ENCODE results near the gene TIMMDC1. TPM values are rescaled to one million over a fixed set of nuclear protein-coding genes. Genes with fewer than 3 reads are reported as not detected.
"Not testable (repeated sequence)": the region's sequence is repeated elsewhere in the genome, so short reads cannot be mapped to it uniquely, and the experiment has no call there.

Gene TIMMDC1
- total RNA-seq, 1 donor from 2014 or later, result 114 TPM

DNA sequence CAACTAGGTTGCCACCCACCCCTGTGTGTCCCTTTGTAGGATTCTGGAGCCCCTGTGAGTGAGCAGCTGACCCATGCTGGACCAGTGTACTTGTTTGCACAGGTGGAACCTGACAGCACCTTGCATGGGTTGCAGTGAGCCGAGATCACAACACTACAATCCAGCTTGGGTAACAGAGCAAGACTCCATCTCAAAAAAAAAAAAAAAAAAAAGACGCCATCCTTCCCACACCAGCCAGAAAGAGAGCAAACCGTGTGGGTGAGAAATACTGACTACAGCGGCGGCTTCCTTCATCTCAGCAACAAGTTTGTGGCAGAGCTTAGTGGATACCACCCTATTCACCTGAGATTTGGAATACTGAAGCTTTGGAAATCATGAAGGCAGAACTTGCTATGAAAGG lies 61.8 kb downstream of the TIMMDC1 start:
- H3K27me3 Mint-ChIP-seq, result peaks cover 4% of the 10 kb centered on the region

DNA sequence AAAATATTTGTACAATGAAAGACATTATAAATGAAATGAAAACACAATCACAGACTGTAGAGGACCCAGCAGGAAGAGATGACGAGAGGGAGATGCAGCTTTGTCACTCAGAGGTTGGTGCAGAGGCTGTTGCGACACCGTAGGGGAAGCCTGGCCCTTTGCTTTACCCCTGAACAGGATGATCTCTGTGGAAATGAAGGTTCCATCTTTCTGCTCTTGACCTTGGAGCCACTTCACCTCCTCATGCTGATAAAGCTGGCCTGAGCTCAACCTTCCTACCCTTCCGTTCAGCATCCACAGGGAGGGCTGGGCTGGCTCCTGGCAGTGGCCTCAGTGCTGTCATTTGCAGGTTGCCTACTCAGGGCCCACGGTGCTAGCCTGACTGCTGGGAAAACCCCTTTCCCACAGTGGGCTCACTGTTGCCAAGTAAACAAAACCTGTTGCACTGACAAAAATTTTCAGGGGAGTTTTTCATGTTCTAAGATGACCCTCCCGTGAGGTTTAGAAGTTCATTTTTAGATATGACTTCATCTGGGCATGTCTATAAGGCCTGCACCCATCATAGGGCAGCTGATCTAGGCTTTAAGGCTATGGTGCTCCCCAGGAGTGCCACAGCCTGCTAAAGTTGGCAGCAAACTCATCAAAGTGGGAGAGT lies 64.1 kb downstream of the TIMMDC1 start:
- DNase-seq (ENCODE audit: extremely low spot score, unreplicated experiment), result no peak
- TF ChIP-seq, protein P1, sequence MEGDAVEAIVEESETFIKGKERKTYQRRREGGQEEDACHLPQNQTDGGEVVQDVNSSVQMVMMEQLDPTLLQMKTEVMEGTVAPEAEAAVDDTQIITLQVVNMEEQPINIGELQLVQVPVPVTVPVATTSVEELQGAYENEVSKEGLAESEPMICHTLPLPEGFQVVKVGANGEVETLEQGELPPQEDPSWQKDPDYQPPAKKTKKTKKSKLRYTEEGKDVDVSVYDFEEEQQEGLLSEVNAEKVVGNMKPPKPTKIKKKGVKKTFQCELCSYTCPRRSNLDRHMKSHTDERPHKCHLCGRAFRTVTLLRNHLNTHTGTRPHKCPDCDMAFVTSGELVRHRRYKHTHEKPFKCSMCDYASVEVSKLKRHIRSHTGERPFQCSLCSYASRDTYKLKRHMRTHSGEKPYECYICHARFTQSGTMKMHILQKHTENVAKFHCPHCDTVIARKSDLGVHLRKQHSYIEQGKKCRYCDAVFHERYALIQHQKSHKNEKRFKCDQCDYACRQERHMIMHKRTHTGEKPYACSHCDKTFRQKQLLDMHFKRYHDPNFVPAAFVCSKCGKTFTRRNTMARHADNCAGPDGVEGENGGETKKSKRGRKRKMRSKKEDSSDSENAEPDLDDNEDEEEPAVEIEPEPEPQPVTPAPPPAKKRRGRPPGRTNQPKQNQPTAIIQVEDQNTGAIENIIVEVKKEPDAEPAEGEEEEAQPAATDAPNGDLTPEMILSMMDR (conservative IDR thresholded peaks at IDR 0.05), result no peak
- H3K4me3 Mint-ChIP-seq, result no peak overlapping the region
- H3K27ac Mint-ChIP-seq, result no peak overlapping the region
- peaks cover 4% of the 10 kb centered on the region for H3K27me3 Mint-ChIP-seq
- no peaks in the 10 kb centered on the region for H3K4me1 Mint-ChIP-seq (ENCODE audit: unreplicated experiment)
- H3K36me3 Mint-ChIP-seq, result no peaks in the 10 kb centered on the region
- H3K9me3 Mint-ChIP-seq, result no peaks in the 10 kb centered on the region

More for the DNA sequence above, 61.8 kb downstream of the TIMMDC1 start:
- Mint-ChIP-seq H3K36me3 (no peaks in the 10 kb centered on the region), H3K4me3 (no peak overlapping the region), H3K9me3 (no peaks in the 10 kb centered on the region), H3K27ac (no peak overlapping the region), H3K4me1 (ENCODE audit: unreplicated experiment) (no peaks in the 10 kb centered on the region)
- TF ChIP-seq, protein P1 (conservative IDR thresholded peaks at IDR 0.05), result no peak
- DNase-seq (ENCODE audit: extremely low spot score, unreplicated experiment), result no peak

DNA sequence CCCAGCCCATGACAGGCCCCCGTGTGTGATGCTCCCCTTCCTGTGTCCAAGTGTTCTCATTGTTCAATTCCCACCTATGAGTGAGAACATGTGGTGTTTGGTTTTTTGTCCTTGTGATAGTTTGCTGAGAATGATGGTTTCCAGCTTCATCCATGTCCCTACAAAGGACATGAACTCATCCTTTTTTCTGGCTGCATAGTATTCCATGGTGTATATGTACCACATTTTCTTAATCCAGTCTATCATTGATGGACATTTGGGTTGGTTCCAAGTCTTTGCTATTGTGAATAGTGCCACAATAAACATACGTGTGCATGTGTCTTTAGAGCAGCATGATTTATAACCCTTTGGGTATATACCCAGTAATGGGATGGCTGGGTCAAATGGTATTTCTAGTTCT lies 65.0 kb downstream of the TIMMDC1 start:
- H3K36me3 Mint-ChIP-seq; H3K4me1 Mint-ChIP-seq (ENCODE audit: unreplicated experiment); H3K27ac Mint-ChIP-seq; H3K27me3 Mint-ChIP-seq; H3K4me3 Mint-ChIP-seq; H3K9me3 Mint-ChIP-seq; DNase-seq (ENCODE audit: extremely low spot score, unreplicated experiment): not testable (repeated sequence)

DNA sequence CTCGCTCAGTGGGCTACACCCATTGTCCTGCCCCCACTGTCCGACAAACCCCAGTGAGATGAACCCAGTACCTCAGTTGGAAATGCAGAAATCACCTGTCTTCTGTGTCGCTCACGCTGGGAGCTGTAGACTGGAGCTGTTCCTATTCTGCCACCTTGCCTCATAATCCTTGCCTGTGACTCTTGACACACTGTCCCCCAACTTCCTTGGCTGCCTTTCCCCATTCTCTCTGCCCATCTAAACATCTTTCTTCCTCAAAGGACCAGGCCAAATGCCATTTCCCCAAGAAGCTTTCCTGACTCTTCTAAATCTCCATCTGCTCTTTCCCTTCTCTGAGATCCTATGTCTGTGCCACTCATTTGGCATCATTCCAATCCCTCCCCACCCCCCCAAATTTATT lies 70.8 kb downstream of the TIMMDC1 start:
- DNase-seq (ENCODE audit: extremely low spot score, unreplicated experiment), result no peak
- H3K9me3 Mint-ChIP-seq, result no peaks in the 10 kb centered on the region
- no peaks in the 10 kb centered on the region for H3K36me3 Mint-ChIP-seq
- H3K4me3 Mint-ChIP-seq, result no peak overlapping the region
- H3K27ac Mint-ChIP-seq, result no peak overlapping the region
- no peaks in the 10 kb centered on the region for H3K4me1 Mint-ChIP-seq (ENCODE audit: unreplicated experiment)
- TF ChIP-seq, protein P1 (conservative IDR thresholded peaks at IDR 0.05), result no peak
- peaks cover 5% of the 10 kb centered on the region for H3K27me3 Mint-ChIP-seq

DNA sequence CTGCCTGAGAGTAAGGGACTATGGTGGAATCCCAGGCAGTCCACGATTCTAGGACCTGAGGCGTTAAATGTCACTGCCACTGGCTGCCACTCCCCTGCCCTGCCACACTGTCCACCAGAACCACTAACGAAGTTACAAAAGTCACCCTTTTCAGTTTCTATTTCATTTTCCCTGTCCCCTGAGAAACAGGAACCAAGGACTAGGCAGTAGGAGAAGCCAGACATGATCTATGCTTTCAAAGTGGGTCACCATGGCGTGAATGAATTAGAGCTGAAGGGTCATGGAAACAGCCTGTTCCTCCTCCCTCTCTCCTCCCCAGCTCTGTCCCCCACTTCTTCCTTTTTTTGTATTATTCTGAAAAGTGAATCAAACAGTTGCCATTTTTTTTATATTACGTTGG lies 71.9 kb downstream of the TIMMDC1 start:
- H3K4me1 Mint-ChIP-seq (ENCODE audit: unreplicated experiment), result no peaks in the 10 kb centered on the region
- DNase-seq (ENCODE audit: extremely low spot score, unreplicated experiment), result no peak
- no peak overlapping the region for H3K4me3 Mint-ChIP-seq
- H3K9me3 Mint-ChIP-seq, result no peaks in the 10 kb centered on the region
- peaks cover 5% of the 10 kb centered on the region for H3K27me3 Mint-ChIP-seq
- TF ChIP-seq, protein P1 (conservative IDR thresholded peaks at IDR 0.05), result no peak
- H3K36me3 Mint-ChIP-seq, result no peaks in the 10 kb centered on the region
- H3K27ac Mint-ChIP-seq, result no peak overlapping the region

DNA sequence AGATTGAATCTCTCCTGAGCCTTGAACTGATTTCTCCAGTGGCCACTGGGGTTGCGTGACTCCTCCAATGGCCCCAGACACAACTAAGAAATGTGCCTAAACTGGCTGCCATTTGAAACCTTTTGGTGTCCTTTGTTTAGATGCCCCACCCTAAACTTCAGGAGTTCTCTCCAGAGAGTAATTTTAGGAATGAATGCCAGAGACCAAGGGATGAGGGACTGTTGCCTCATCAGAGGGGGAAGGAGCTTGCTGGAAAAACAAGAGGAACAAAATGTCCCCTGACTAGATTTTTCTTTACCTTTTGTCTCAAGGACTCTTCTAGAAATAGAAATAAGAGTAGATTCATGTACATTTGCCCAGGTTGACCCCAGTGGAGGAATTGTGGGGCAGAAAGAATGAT lies 72.9 kb downstream of the TIMMDC1 start:
- TF ChIP-seq, protein P1 (conservative IDR thresholded peaks at IDR 0.05), result no peak
- Mint-ChIP-seq H3K27ac (no peak overlapping the region), H3K9me3 (no peaks in the 10 kb centered on the region), H3K27me3 (peaks cover 5% of the 10 kb centered on the region), H3K4me3 (no peak overlapping the region), H3K36me3 (no peaks in the 10 kb centered on the region), H3K4me1 (ENCODE audit: unreplicated experiment) (no peaks in the 10 kb centered on the region)
- no peak for DNase-seq (ENCODE audit: extremely low spot score, unreplicated experiment)

Data from type B pancreatic cell (in vitro differentiated cells).